ENCODE measurements around the gene APOE. TPM values are rescaled to one million over a fixed set of nuclear protein-coding genes. Genes with fewer than 3 reads are reported as not detected.
A peak's percentile ranks its signal among the peaks of the same experiment; 100 is the strongest.

The APOE gene
- total and polyA plus RNA-seq, 9 of the 15 experiments (the other 6 are each of a cell fraction or from before 2014, with no cell fraction given): 0.14 to 180 (median 58.1) TPM; not detected in 1

DNA sequence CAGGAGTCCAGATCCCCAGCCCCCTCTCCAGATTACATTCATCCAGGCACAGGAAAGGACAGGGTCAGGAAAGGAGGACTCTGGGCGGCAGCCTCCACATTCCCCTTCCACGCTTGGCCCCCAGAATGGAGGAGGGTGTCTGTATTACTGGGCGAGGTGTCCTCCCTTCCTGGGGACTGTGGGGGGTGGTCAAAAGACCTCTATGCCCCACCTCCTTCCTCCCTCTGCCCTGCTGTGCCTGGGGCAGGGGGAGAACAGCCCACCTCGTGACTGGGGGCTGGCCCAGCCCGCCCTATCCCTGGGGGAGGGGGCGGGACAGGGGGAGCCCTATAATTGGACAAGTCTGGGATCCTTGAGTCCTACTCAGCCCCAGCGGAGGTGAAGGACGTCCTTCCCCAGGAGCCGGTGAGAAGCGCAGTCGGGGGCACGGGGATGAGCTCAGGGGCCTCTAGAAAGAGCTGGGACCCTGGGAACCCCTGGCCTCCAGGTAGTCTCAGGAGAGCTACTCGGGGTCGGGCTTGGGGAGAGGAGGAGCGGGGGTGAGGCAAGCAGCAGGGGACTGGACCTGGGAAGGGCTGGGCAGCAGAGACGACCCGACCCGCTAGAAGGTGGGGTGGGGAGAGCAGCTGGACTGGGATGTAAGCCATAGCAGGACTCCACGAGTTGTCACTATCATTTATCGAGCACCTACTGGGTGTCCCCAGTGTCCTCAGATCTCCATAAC, at the start of gene APOE (continued):
- TF ChIP-seq ZNF589 (CRISPR knock-in tag; IDR thresholded peaks at IDR 0.05; ENCODE audit: low read depth) (no peak), HCFC1 (IDR thresholded peaks at IDR 0.05; ENCODE audit: low read depth, low read length) (no peak), RBM17 (IDR thresholded peaks at IDR 0.05; ENCODE audit: borderline replicate concordance, low read depth, low read length) (no peak), HDAC8 (tag; IDR thresholded peaks at IDR 0.05) (no peak), GATA2 (CRISPR knock-in tag; IDR thresholded peaks at IDR 0.05) (no peak), SIN3B (IDR thresholded peaks at IDR 0.05; ENCODE audit: low read depth) (no peak), MBD2 (IDR thresholded peaks at IDR 0.05; ENCODE audit: borderline replicate concordance, low read depth) (no peak), SREBF2 (CRISPR knock-in tag; IDR thresholded peaks at IDR 0.05) (no peak), YBX1 (IDR thresholded peaks at IDR 0.05) (no peak), KLF6 (CRISPR knock-in tag; IDR thresholded peaks at IDR 0.05; ENCODE audit: borderline replicate concordance) (no peak), ZFP30 (CRISPR knock-in tag; IDR thresholded peaks at IDR 0.05; ENCODE audit: borderline replicate concordance) (no peak), PRPF4 (IDR thresholded peaks at IDR 0.05; ENCODE audit: insufficient read depth, low read depth, low read length, poor library complexity, severe bottlenecking) (no peak), NEUROD1 (IDR thresholded peaks at IDR 0.05; ENCODE audit: borderline replicate concordance, low read depth, low read length, partially characterized antibody) (no peak), SMC3 (conservative IDR thresholded peaks at IDR 0.05; ENCODE audit: insufficient read depth, low read depth, low read length) (no peak), HNRNPUL1 (IDR thresholded peaks at IDR 0.05; ENCODE audit: low read length) (no peak), ZFPM2 (CRISPR knock-in tag; IDR thresholded peaks at IDR 0.05) (no peak), SMAD2 (IDR thresholded peaks at IDR 0.05; ENCODE audit: low read depth, low read length) (no peak), SMARCC2 (IDR thresholded peaks at IDR 0.05; ENCODE audit: low read depth) (no peak), RBM15 (IDR thresholded peaks at IDR 0.05; ENCODE audit: insufficient read depth, low read length) (no peak), TAF1 (IDR thresholded peaks at IDR 0.05; ENCODE audit: control insufficient read depth, extremely low read depth, insufficient read depth, low read length, severe bottlenecking) (no peak), JUNB (CRISPR knock-in tag; conservative IDR thresholded peaks at IDR 0.05) (no peak), BHLHE40 (IDR thresholded peaks at IDR 0.05; ENCODE audit: low read length) (peak; percentile 23; the same call in 1 of the 2 replicates), BCOR (IDR thresholded peaks at IDR 0.05) (no peak), IRF2 (CRISPR knock-in tag; IDR thresholded peaks at IDR 0.05) (no peak), ZNF121 (CRISPR knock-in tag; conservative IDR thresholded peaks at IDR 0.05) (no peak), SP2 (IDR thresholded peaks at IDR 0.05; ENCODE audit: extremely low read depth, low read depth, low read length, poor library complexity, severe bottlenecking) (no peak), ZNF146 (CRISPR knock-in tag; IDR thresholded peaks at IDR 0.05; ENCODE audit: unreplicated experiment) (no peak)
- TF ChIP-seq, protein P1, sequence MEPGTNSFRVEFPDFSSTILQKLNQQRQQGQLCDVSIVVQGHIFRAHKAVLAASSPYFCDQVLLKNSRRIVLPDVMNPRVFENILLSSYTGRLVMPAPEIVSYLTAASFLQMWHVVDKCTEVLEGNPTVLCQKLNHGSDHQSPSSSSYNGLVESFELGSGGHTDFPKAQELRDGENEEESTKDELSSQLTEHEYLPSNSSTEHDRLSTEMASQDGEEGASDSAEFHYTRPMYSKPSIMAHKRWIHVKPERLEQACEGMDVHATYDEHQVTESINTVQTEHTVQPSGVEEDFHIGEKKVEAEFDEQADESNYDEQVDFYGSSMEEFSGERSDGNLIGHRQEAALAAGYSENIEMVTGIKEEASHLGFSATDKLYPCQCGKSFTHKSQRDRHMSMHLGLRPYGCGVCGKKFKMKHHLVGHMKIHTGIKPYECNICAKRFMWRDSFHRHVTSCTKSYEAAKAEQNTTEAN (CRISPR knock-in tag; IDR thresholded peaks at IDR 0.05): no peak
- TF ChIP-seq, protein P2, sequence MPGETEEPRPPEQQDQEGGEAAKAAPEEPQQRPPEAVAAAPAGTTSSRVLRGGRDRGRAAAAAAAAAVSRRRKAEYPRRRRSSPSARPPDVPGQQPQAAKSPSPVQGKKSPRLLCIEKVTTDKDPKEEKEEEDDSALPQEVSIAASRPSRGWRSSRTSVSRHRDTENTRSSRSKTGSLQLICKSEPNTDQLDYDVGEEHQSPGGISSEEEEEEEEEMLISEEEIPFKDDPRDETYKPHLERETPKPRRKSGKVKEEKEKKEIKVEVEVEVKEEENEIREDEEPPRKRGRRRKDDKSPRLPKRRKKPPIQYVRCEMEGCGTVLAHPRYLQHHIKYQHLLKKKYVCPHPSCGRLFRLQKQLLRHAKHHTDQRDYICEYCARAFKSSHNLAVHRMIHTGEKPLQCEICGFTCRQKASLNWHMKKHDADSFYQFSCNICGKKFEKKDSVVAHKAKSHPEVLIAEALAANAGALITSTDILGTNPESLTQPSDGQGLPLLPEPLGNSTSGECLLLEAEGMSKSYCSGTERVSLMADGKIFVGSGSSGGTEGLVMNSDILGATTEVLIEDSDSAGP (CRISPR knock-in tag; IDR thresholded peaks at IDR 0.05): no peak
